GM13976 (cell line): ENCODE data around the gene NUP214.
A peak's percentile ranks its signal among the peaks of the same experiment; 100 is the strongest.

Experiments
- DNase-seq: peaks from one replicate; pipeline ENCODE4 v3.0.0; 2012; ENCODE audit warnings: low spot score
- in situ Hi-C: fragments of 300-500 bp; cut with MboI; formaldehyde crosslinking; loops from one replicate; pipeline ENCODE4 v1.12.0; 2022; ENCODE audit warnings: low sequenced_read_pairs, mixed read lengths, inconsistent platforms; ENCODE audit not compliant: unreplicated experiment
- TF ChIP-seq, protein P1 (sequence below): IDR thresholded peaks from 2 replicates; pipeline ENCODE4 v1.5.1; 2012; ENCODE audit warnings: borderline replicate concordance, mild to moderate bottlenecking; ENCODE audit not compliant: insufficient read depth; ENCODE audit errors: extremely low read depth, missing control alignments, control extremely low read depth

Gene NUP214

DNA sequence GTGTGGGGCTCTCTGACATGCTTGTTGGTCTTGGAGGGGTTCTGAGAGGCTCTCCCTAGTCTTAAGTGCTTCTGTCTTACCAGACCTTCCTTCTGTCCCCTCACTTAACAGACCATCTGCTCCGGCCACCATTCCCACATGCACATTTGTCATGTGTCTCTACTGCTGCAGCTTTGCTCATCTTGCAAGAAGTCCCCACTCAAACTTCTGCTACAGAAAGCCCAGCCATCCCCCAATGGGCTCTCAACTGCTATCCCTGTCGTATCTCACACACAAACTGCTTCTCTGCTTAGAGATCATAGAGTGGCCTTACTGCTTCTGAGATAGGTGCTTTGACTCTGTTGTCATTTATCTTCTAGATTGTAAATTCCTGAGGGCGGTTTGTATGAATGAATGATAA is 69.4 kb downstream of the NUP214 start:
- TF ChIP-seq, protein P1, sequence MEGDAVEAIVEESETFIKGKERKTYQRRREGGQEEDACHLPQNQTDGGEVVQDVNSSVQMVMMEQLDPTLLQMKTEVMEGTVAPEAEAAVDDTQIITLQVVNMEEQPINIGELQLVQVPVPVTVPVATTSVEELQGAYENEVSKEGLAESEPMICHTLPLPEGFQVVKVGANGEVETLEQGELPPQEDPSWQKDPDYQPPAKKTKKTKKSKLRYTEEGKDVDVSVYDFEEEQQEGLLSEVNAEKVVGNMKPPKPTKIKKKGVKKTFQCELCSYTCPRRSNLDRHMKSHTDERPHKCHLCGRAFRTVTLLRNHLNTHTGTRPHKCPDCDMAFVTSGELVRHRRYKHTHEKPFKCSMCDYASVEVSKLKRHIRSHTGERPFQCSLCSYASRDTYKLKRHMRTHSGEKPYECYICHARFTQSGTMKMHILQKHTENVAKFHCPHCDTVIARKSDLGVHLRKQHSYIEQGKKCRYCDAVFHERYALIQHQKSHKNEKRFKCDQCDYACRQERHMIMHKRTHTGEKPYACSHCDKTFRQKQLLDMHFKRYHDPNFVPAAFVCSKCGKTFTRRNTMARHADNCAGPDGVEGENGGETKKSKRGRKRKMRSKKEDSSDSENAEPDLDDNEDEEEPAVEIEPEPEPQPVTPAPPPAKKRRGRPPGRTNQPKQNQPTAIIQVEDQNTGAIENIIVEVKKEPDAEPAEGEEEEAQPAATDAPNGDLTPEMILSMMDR: no peak
- DNase-seq: no peak
- in situ Hi-C loops: no loop called here

DNA sequence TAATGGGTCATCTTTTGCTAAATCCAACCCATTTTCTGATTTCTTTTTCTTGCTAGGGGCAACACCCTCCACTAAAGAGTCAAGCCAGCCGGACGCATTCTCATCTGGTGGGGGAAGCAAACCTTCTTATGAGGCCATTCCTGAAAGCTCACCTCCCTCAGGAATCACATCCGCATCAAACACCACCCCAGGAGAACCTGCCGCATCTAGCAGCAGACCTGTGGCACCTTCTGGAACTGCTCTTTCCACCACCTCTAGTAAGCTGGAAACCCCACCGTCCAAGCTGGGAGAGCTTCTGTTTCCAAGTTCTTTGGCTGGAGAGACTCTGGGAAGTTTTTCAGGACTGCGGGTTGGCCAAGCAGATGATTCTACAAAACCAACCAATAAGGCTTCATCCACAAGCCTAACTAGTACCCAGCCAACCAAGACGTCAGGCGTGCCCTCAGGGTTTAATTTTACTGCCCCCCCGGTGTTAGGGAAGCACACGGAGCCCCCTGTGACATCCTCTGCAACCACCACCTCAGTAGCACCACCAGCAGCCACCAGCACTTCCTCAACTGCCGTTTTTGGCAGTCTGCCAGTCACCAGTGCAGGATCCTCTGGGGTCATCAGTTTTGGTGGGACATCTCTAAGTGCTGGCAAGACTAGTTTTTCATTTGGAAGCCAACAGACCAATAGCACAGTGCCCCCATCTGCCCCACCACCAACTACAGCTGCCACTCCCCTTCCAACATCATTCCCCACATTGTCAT is 72.0 kb downstream of the NUP214 start:
- in situ Hi-C loops: no loop called here
- DNase-seq: no peak
- TF ChIP-seq, protein P1: no peak

DNA sequence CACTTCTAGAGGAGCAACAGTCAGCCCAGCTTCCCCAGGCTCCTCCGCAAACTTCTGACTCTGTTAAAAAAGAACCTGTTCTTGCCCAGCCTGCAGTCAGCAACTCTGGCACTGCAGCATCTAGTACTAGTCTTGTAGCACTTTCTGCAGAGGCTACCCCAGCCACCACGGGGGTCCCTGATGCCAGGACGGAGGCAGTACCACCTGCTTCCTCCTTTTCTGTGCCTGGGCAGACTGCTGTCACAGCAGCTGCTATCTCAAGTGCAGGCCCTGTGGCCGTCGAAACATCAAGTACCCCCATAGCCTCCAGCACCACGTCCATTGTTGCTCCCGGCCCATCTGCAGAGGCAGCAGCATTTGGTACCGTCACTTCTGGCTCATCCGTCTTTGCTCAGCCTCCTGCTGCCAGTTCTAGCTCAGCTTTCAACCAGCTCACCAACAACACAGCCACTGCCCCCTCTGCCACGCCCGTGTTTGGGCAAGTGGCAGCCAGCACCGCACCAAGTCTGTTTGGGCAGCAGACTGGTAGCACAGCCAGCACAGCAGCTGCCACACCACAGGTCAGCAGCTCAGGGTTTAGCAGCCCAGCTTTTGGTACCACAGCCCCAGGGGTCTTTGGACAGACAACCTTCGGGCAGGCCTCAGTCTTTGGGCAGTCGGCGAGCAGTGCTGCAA is 72.8 kb downstream of the NUP214 start:
- in situ Hi-C loops: no loop called here
- DNase-seq: no peak
- TF ChIP-seq, protein P1: no peak

DNA sequence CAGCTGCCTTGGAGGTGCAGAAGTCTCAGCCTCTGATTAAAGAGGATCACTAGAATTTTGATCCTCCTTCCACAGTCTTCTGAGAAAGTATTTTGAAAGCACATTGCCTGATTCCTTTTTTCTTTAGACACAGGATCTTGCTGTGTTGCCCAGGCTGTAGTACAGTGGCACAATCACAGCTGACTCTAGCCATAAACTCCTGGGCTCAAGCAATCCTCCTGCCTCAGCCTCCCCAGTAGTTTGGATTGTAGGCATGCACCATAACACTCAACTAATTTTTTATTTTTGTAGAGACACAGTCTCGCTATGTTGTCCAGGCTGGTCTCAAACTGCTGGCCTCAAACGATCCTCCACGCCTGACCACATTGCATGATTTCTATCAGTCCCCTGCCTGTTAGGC is 76.5 kb downstream of the NUP214 start:
- DNase-seq: no peak
- TF ChIP-seq, protein P1: no peak
- in situ Hi-C loops: no loop called here

- no peak for DNase-seq
- in situ Hi-C loops: no loop called here
Measured at GRCh38 chr9:131203431-131204218, 78.2 kb downstream of the NUP214 start.

GRCh38 chr9:131204285-131204684 is 78.9 kb downstream of the NUP214 start:
- DNase-seq: no peak
- in situ Hi-C loops: no loop called here
- TF ChIP-seq, protein P1: no peak

More at GRCh38 chr9:131203431-131204218, 78.2 kb downstream of the NUP214 start:
- TF ChIP-seq, protein P1: peak; percentile 12
